HepG2 (cell line): ENCODE results near the gene MRPL42. TPM values are rescaled to one million over a fixed set of nuclear protein-coding genes. Genes with fewer than 3 reads are reported as not detected.

Experiments
- ATAC-seq: fragments of 200-7000 bp; cut with Tn5 transposase; 3 replicates; pipeline ENCODE4 v1.9.1; 2020; ENCODE audit warnings: mild to moderate bottlenecking, moderate library complexity
- BruUV-seq: library from RNA; stranded (reverse); fragments of 400-500 nt; replicated peaks from 2 replicates; lab custom pipeline; 2021; lab: Mats Ljungman, UMichigan
- CTCF ChIA-PET: fragments of 300-600 bp; formaldehyde crosslinking; extraction: SDS; loops from one replicate; lab custom pipeline; 2021; ENCODE audit warnings: low total read pairs, inconsistent platforms, low intra/inter-chr PET ratio; lab: Yijun Ruan, JAX
- POLR2A ChIA-PET: fragments of 350-600 bp; sonication (Branson Sonifier 250); formaldehyde crosslinking; loops from one replicate; lab custom pipeline; 2020; ENCODE audit warnings: antibody characterized with exemption, inconsistent platforms; lab: Yijun Ruan, JAX
- DNase-seq: peaks from one replicate; pipeline ENCODE4 v3.0.0-alpha.2; 2015; ENCODE audit warnings: low spot score
- FAIRE-seq: peaks from 3 replicates; lab custom pipeline; 2011; peaks lifted over from hg19 to GRCh38; lab: Jason Lieb, UNC
- H2AFZ ChIP-seq: one replicate; pipeline ENCODE4 v1.6.1; 2011; ENCODE audit warnings: low read length, inconsistent platforms
- H3K27ac ChIP-seq: fragments of 300-600 bp; 3 replicates; pipeline ENCODE4 v1.8.0; 2011; ENCODE audit warnings: mixed run types, mild to moderate bottlenecking, mixed read lengths, low read length, inconsistent platforms; ENCODE audit not compliant: insufficient read depth; ENCODE audit errors: extremely low read length
- H3K27me3 ChIP-seq, 2 experiments: fragments of 200-600 bp in 1 of 2; 2 replicates in 1 of 2; 3 replicates in 1 of 2; pipeline versions ENCODE4 v1.6.0 to v1.8.0; 2011; ENCODE audit warnings: low read length in 2 of 2, mild to moderate bottlenecking in 2 of 2, moderate library complexity in 2 of 2, inconsistent platforms in 1 of 2; ENCODE audit not compliant: insufficient read depth in 2 of 2, control insufficient read depth in 1 of 2
- H3K36me3 ChIP-seq, 2 experiments: fragments of 200-600 bp in 1 of 2; replicated peaks in 1 of 2; 2 replicates in 1 of 2; 3 replicates in 1 of 2; pipeline versions ENCODE4 v1.5.1 to v1.8.0; 2011; ENCODE audit warnings: low read length in 2 of 2, inconsistent platforms in 1 of 2; ENCODE audit not compliant: insufficient read depth in 2 of 2, control insufficient read depth in 1 of 2
- H3K4me1 ChIP-seq: 2 replicates; pipeline ENCODE4 v1.5.1; 2012; ENCODE audit warnings: low read length, inconsistent platforms; ENCODE audit not compliant: insufficient read depth
- H3K4me2 ChIP-seq: 2 replicates; pipeline ENCODE4 v1.6.0; 2011; ENCODE audit warnings: low read depth, low read length, inconsistent platforms
- H3K4me3 ChIP-seq, 3 experiments: fragments of 200-600 bp in 1 of 3; sonication (generic), shearing (Covaris generic) in 1 of 3; replicated peaks in 1 of 3; 2 replicates each; pipeline ENCODE4 v1.5.1; 2011 to 2016; ENCODE audit warnings: low read length in 3 of 3, inconsistent platforms in 2 of 3, low read depth in 2 of 3, mild to moderate bottlenecking in 2 of 3, control low read depth in 1 of 3, mixed read lengths in 1 of 3; ENCODE audit not compliant: insufficient read depth in 1 of 3
- H3K79me2 ChIP-seq: one replicate; pipeline ENCODE4 v1.6.1; 2011; ENCODE audit warnings: low read length, inconsistent platforms; ENCODE audit not compliant: insufficient read depth
- H3K9ac ChIP-seq: 2 replicates; pipeline ENCODE4 v1.6.0; 2011; ENCODE audit warnings: mild to moderate bottlenecking, low read depth, low read length, inconsistent platforms; ENCODE audit not compliant: insufficient read depth
- H3K9me3 ChIP-seq: 2 replicates; pipeline ENCODE4 v1.5.1; 2012; ENCODE audit warnings: mild to moderate bottlenecking, low read length
- H4K20me1 ChIP-seq: 2 replicates; pipeline ENCODE4 v1.6.0; 2011; ENCODE audit warnings: inconsistent platforms, mild to moderate bottlenecking, low read length, moderate library complexity; ENCODE audit not compliant: insufficient read depth
- CHD2 ChIP-seq: IDR thresholded peaks from 2 replicates; pipeline ENCODE4 v1.6.1; 2011; ENCODE audit warnings: low read depth, low read length, improper control_type of control experiment
- HOXA7 ChIP-seq: sonication (generic); formaldehyde crosslinking; IDR thresholded peaks from 2 replicates; pipeline ENCODE4 v1.8.1; 2022; ENCODE audit warnings: mild to moderate bottlenecking, missing genetic modification reagents, moderate library complexity
- MED13 ChIP-seq: sonication (generic); formaldehyde crosslinking; IDR thresholded peaks from 2 replicates; pipeline ENCODE4 v1.5.0; 2020; ENCODE audit warnings: missing genetic modification reagents
- MEIS2 ChIP-seq: sonication (generic); formaldehyde crosslinking; IDR thresholded peaks from 2 replicates; pipeline ENCODE4 v1.9.0; 2021; ENCODE audit warnings: mild to moderate bottlenecking, missing genetic modification reagents
- NFIB ChIP-seq: sonication (generic); formaldehyde crosslinking; IDR thresholded peaks from 2 replicates; pipeline ENCODE4 v1.9.0; 2021; ENCODE audit warnings: missing genetic modification reagents, mild to moderate bottlenecking, borderline replicate concordance
- NFRKB ChIP-seq: fragments of 450-650 bp; IDR thresholded peaks from 2 replicates; pipeline ENCODE4 v1.6.1; 2017
- NFYC ChIP-seq: IDR thresholded peaks from 2 replicates; pipeline ENCODE4 v1.6.1; 2016; ENCODE audit warnings: missing genetic modification reagents, missing compliant biosample characterization
- RFX3 ChIP-seq: IDR thresholded peaks from 2 replicates; pipeline ENCODE4 v1.6.1; 2016; ENCODE audit warnings: missing biosample characterization, missing genetic modification reagents
- SAP130 ChIP-seq: IDR thresholded peaks from 2 replicates; pipeline ENCODE4 v1.6.1; 2016; ENCODE audit warnings: low read depth
- SPEN ChIP-seq: sonication (generic); formaldehyde crosslinking; IDR thresholded peaks from 2 replicates; pipeline ENCODE4 v1.5.1; 2020; ENCODE audit warnings: low read depth, mild to moderate bottlenecking, missing genetic modification reagents
- TAF1 ChIP-seq: sonication (generic); formaldehyde crosslinking; IDR thresholded peaks from 2 replicates; pipeline ENCODE4 v1.4.0; 2020; ENCODE audit warnings: missing genetic modification reagents
- ZEB1 ChIP-seq: IDR thresholded peaks from 2 replicates; pipeline ENCODE4 v1.6.1; 2012; ENCODE audit warnings: mild to moderate bottlenecking, low read depth, inconsistent platforms; ENCODE audit not compliant: insufficient replicate concordance
- ZFP37 ChIP-seq: sonication (generic); formaldehyde crosslinking; IDR thresholded peaks from 2 replicates; pipeline ENCODE4 v1.4.0; 2020; ENCODE audit warnings: missing genetic modification reagents, borderline replicate concordance
- ZNF383 ChIP-seq: sonication (generic); formaldehyde crosslinking; IDR thresholded peaks from 2 replicates; pipeline ENCODE4 v1.4.0; 2020; ENCODE audit warnings: missing genetic modification reagents, mild to moderate bottlenecking, borderline replicate concordance
- ZNF616 ChIP-seq: sonication (generic); formaldehyde crosslinking; IDR thresholded peaks from 2 replicates; pipeline ENCODE4 v1.5.0; 2020; ENCODE audit warnings: low read depth, mild to moderate bottlenecking, missing genetic modification reagents
- WGBS: methylation state at CpG from one replicate; pipeline ENCODE4 v1.1.6; 2017; ENCODE audit warnings: low lambda C conversion rate; 5-methylcytosine and 5-hydroxymethylcytosine counted together
- in situ Hi-C: cut with HindIII; loops from 2 replicates; pipeline ENCODE4 v1.10.0; 2017; ENCODE audit warnings: low pct_unique_long_range_greater_than_20kb; ENCODE audit not compliant: extremely low pct_ligation_motif_present
- intact Hi-C: fragments of 100-400 bp; cut with micrococcal nuclease; formaldehyde crosslinking; loops from one replicate; pipeline ENCODE4 v1.10.0; 2022; ENCODE audit not compliant: unreplicated experiment
- polyA plus RNA-seq, 8 experiments: library from polyadenylated mRNA; depleted of rRNA in 3 of 8; stranded (reverse) in 7 of 8; unstranded in 1 of 8; fragments of >200 nt; fragmentation: Illumina TruSeq in 4 of 8; extraction: Trizol in 4 of 8; gene quantifications; 2 replicates each; pipeline versions ENCODE4 v1.2.1 to v1.2.3, GENCODE V29; 2011 to 2016; ENCODE audit warnings: low read depth in 4 of 8, missing spikeins in 1 of 8, mixed read lengths in 1 of 8; ENCODE audit not compliant: insufficient read depth in 1 of 8
- total RNA-seq, 5 experiments: library from RNA; depleted of rRNA; stranded (reverse); fragments of >200 nt; fragmentation: Illumina TruSeq; extraction: Trizol; gene quantifications; 2 replicates each; pipeline ENCODE4 v1.2.3, GENCODE V29; 2016; ENCODE audit warnings: low read depth in 1 of 5
- TF ChIP-seq, protein P1 (sequence below), 2 experiments: fragments of 450-650 bp in 1 of 2; sonication (generic) in 1 of 2; formaldehyde crosslinking in 1 of 2; IDR thresholded peaks; 2 replicates each; pipeline versions ENCODE4 v1.6.1 to v1.8.0; 2016 to 2022; ENCODE audit warnings: antibody characterized with exemption in 1 of 2, mild to moderate bottlenecking in 1 of 2, missing genetic modification reagents in 1 of 2
- TF ChIP-seq, protein P2 (sequence below): sonication (generic); formaldehyde crosslinking; IDR thresholded peaks from 2 replicates; pipeline ENCODE4 v1.4.0; 2020; ENCODE audit warnings: mild to moderate bottlenecking, missing genetic modification reagents

MRPL42 gene
- total and polyA plus RNA-seq, 2 of the 13 experiments (the other 11 are each of a cell fraction or from before 2014, with no cell fraction given), result 93.3 to 148 TPM

GRCh38 chr12:93514853-93515252, 47.5 kb downstream of the MRPL42 start (continued):
- no peak for TF ChIP-seq NFRKB

DNA sequence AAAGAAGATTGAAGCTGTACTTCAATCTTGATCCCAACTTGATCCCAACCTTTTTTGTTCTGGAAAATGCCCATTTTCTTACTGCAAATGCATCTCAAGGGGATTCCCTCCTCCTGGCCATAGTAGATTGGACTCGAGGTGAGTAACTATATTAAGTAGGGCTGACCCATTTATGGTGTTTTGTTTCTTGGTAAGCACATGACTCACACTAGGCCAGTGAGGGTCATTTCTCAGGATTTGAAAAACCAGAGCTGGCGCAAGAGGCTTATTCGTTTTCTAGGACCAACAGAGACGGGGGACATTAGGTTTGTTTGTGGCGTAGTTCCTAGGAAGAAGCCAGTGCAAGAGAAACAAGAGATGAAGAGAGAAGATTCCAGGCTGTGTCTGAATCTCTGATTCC, 51.4 kb downstream of the MRPL42 start:
- Histone ChIP-seq H3K9ac (no peak overlapping the region), H3K27me3 (no peaks in the 10 kb centered on the region; a peak in 1 of 5 replicates), H3K4me2 (no peak overlapping the region), H3K79me2 (no peaks in the 10 kb centered on the region), H3K36me3 (no peaks in the 10 kb centered on the region), H3K9me3 (no peaks in the 10 kb centered on the region), H2AFZ (no peak overlapping the region), H3K27ac (no peak overlapping the region), H3K4me3 (no peak overlapping the region), H4K20me1 (no peaks in the 10 kb centered on the region), H3K4me1 (no peaks in the 10 kb centered on the region)
- WGBS, result 46% methylated on average over 5 of the region's 5 CpGs
- CTCF ChIA-PET, result no interaction called here
- intact Hi-C loops, result no loop called here
- FAIRE-seq, result no peak
- POLR2A ChIA-PET, result no interaction called here
- BruUV-seq, result no TSS peak
- DNase-seq, result no peak
- no peak for ATAC-seq
- in situ Hi-C loops, result no loop called here
- TF ChIP-seq CHD2, result no peak
- TF ChIP-seq ZNF616 (CRISPR knock-in tag), result no peak
- TF ChIP-seq SPEN, result no peak
- TF ChIP-seq SAP130, result no peak
- TF ChIP-seq, protein P1, sequence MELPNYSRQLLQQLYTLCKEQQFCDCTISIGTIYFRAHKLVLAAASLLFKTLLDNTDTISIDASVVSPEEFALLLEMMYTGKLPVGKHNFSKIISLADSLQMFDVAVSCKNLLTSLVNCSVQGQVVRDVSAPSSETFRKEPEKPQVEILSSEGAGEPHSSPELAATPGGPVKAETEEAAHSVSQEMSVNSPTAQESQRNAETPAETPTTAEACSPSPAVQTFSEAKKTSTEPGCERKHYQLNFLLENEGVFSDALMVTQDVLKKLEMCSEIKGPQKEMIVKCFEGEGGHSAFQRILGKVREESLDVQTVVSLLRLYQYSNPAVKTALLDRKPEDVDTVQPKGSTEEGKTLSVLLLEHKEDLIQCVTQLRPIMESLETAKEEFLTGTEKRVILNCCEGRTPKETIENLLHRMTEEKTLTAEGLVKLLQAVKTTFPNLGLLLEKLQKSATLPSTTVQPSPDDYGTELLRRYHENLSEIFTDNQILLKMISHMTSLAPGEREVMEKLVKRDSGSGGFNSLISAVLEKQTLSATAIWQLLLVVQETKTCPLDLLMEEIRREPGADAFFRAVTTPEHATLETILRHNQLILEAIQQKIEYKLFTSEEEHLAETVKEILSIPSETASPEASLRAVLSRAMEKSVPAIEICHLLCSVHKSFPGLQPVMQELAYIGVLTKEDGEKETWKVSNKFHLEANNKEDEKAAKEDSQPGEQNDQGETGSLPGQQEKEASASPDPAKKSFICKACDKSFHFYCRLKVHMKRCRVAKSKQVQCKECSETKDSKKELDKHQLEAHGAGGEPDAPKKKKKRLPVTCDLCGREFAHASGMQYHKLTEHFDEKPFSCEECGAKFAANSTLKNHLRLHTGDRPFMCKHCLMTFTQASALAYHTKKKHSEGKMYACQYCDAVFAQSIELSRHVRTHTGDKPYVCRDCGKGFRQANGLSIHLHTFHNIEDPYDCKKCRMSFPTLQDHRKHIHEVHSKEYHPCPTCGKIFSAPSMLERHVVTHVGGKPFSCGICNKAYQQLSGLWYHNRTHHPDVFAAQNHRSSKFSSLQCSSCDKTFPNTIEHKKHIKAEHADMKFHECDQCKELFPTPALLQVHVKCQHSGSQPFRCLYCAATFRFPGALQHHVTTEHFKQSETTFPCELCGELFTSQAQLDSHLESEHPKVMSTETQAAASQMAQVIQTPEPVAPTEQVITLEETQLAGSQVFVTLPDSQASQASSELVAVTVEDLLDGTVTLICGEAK (IDR thresholded peaks at IDR 0.05), result no peak
- TF ChIP-seq, protein P1 (CRISPR knock-in tag; IDR thresholded peaks at IDR 0.05), result no peak
- TF ChIP-seq, protein P2, sequence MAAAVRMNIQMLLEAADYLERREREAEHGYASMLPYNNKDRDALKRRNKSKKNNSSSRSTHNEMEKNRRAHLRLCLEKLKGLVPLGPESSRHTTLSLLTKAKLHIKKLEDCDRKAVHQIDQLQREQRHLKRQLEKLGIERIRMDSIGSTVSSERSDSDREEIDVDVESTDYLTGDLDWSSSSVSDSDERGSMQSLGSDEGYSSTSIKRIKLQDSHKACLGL (CRISPR knock-in tag), result no peak
- no peak for TF ChIP-seq ZEB1
- TF ChIP-seq ZNF383 (CRISPR knock-in tag), result no peak
- TF ChIP-seq RFX3 (CRISPR knock-in tag), result no peak
- TF ChIP-seq MED13 (CRISPR knock-in tag), result no peak
- no peak for TF ChIP-seq MEIS2
- TF ChIP-seq TAF1 (CRISPR knock-in tag), result no peak
- no peak for TF ChIP-seq HOXA7
- TF ChIP-seq NFIB (CRISPR knock-in tag), result no peak
- TF ChIP-seq ZFP37 (CRISPR knock-in tag), result no peak
- no peak for TF ChIP-seq NFYC (CRISPR knock-in tag)
